Body of pancreas (tissue), 4 donors: ENCODE results near the gene CBX4. TPM values are rescaled to one million over a fixed set of nuclear protein-coding genes. Genes with fewer than 3 reads are reported as not detected.

Experiments
- ATAC-seq: fragments of 150-250 bp; one replicate; pipeline ENCODE4 v1.9.1; 2016
- DNase-seq, 4 donors: peaks; one replicate each; pipeline ENCODE4 v3.0.0-alpha.2; 2019
- H3K27ac ChIP-seq, 4 donors: fragments of 200-600 bp; sonication (generic); 1 replicate in 3 of 4; 2 replicates in 1 of 4; pipeline versions ENCODE4 v1.5.1 to v1.6.1; 2016 to 2019; ENCODE audit warnings: mild to moderate bottlenecking in 1 of 4, mixed read lengths in 1 of 4, moderate library complexity in 1 of 4
- H3K27me3 ChIP-seq, 2 donors: fragments of 200-600 bp; sonication (generic); one replicate each; pipeline ENCODE4 v1.6.0; 2016; ENCODE audit warnings: mild to moderate bottlenecking in 1 of 2
- H3K36me3 ChIP-seq, 2 donors: fragments of 200-600 bp; sonication (generic); replicated peaks in 1 of 2; 2 replicates each; pipeline ENCODE4 v1.5.1; 2016; ENCODE audit warnings: low read depth in 2 of 2; ENCODE audit not compliant: insufficient read depth in 1 of 2
- H3K4me1 ChIP-seq: fragments of 200-600 bp; sonication (generic); one replicate; pipeline ENCODE4 v1.6.0; 2016
- H3K4me3 ChIP-seq, 2 donors: fragments of 200-600 bp; sonication (generic); 1 replicate in 1 of 2; 2 replicates in 1 of 2; pipeline ENCODE4 v1.5.1; 2016 to 2019
- H3K9me3 ChIP-seq, 3 donors: fragments of 200-600 bp; sonication (generic); 1 replicate in 2 of 3; 2 replicates in 1 of 3; pipeline ENCODE4 v1.5.1; 2016
- CTCF ChIP-seq, 7 experiments: fragments of 450-650 bp in 4 of 7; fragments of 200-600 bp in 3 of 7; sonication (generic) in 3 of 7; IDR thresholded peaks; one replicate each; pipeline ENCODE4 v1.5.1; 2016 to 2019; ENCODE audit warnings: antibody characterized with exemption in 7 of 7
- POLR2A ChIP-seq, 3 donors: fragments of 450-650 bp; IDR thresholded peaks; one replicate each; pipeline ENCODE4 v1.6.1; 2016; ENCODE audit warnings: antibody characterized with exemption in 3 of 3, mild to moderate bottlenecking in 2 of 3
- WGBS, 2 donors: methylation state at CpG; one replicate each; pipeline ENCODE4 v1.1.5; 2017; 5-methylcytosine and 5-hydroxymethylcytosine counted together
- intact Hi-C: fragments of 100-400 bp; cut with DNase I; formaldehyde crosslinking; loops from one replicate; pipeline ENCODE4 v1.15.1; 2023
- total RNA-seq, 2 donors: library from RNA; depleted of rRNA; stranded (reverse); fragments of >200 nt; gene quantifications; one replicate each; pipeline ENCODE4 v1.1.0, GENCODE V29; 2016

The CBX4 gene
- total RNA-seq, 2 donors from 2014 or later, result 15.6 to 17.8 TPM

- Histone ChIP-seq H3K4me3 (no peak overlapping the region), H3K9me3 (no peaks in the 10 kb centered on the region), H3K27ac (peak overlapping the region in 3 of 4 donors; percentile 55 to 74 (median 61)), H3K36me3 (no peaks in the 10 kb centered on the region), H3K27me3 (peaks cover 0 to 34% of the 10 kb centered on the region in 2 donors), H3K4me1 (peaks cover 55% of the 10 kb centered on the region)
- intact Hi-C loops, result loop anchor here (5.0 to 10.0 kb wide), 2 partner anchors 50 to 72 kb away; partner anchors contain the start of gene CBX8
- 5 to 35% methylated on average over 6 to 38 of the region's 38 CpGs for WGBS, 2 donors
- DNase-seq, result peak in 3 of 4 donors; percentile 53 to 62 (median 56)
- peak; percentile 35 to 80 (median 61) for TF ChIP-seq CTCF (IDR thresholded peaks at IDR 0.05)
- no peak for TF ChIP-seq POLR2A (IDR thresholded peaks at IDR 0.05)
- ATAC-seq, result peak; percentile 59
Observed at GRCh38 chr17:79844869-79845600, 5.8 kb upstream of the CBX4 start.

- no peaks in the 10 kb centered on the region for H3K9me3 ChIP-seq
- 3% methylated on average over 18 to 88 of the region's 89 CpGs for WGBS, 2 donors
- H3K4me1 ChIP-seq, result peaks cover 60% of the 10 kb centered on the region
- H3K4me3 ChIP-seq, result peak overlapping the region; percentile 3 to 33
- peak overlapping the region in 3 of 4 donors; percentile 55 to 74 (median 61) for H3K27ac ChIP-seq
- DNase-seq, result peak; percentile 70 to 78 (median 76)
- H3K36me3 ChIP-seq, result no peaks in the 10 kb centered on the region
- peaks cover 0 to 34% of the 10 kb centered on the region in 2 donors for H3K27me3 ChIP-seq
- peak; percentile 55 for ATAC-seq
- intact Hi-C loops, result loop anchor here (10.0 kb wide), 1 partner anchor 49 kb away; the partner anchor contains the start of gene CBX8
- TF ChIP-seq CTCF (IDR thresholded peaks at IDR 0.05), result peak in 1 of 7 experiments; percentile 5
- TF ChIP-seq POLR2A (IDR thresholded peaks at IDR 0.05), result peak; percentile 42 to 52 (median 50)
Observed at GRCh38 chr17:79843816-79844800, 4.9 kb upstream of the CBX4 start.

- Histone ChIP-seq H3K36me3 (no peaks in the 10 kb centered on the region), H3K4me3 (peak overlapping the region; percentile 3 to 33), H3K4me1 (peaks cover 60% of the 10 kb centered on the region), H3K9me3 (no peaks in the 10 kb centered on the region), H3K27me3 (peaks cover 0 to 34% of the 10 kb centered on the region in 2 donors), H3K27ac (peak overlapping the region in 1 of 4 donors; percentile 55)
- ATAC-seq (no peak), DNase-seq (peak in 3 of 4 donors; percentile 20 to 40 (median 33))
- intact Hi-C loops, result loop anchor here (10.0 kb wide), 1 partner anchor 49 kb away; the partner anchor contains the start of gene CBX8
- TF ChIP-seq CTCF (IDR thresholded peaks at IDR 0.05) (no peak), POLR2A (IDR thresholded peaks at IDR 0.05) (no peak)
- 2 to 4% methylated on average over 9 to 39 of the region's 39 CpGs for WGBS, 2 donors
Observed at GRCh38 chr17:79843474-79843815, 4.2 kb upstream of the CBX4 start.

- Histone ChIP-seq H3K27me3 (peaks cover 0 to 34% of the 10 kb centered on the region in 2 donors), H3K27ac (no peak overlapping the region), H3K36me3 (no peaks in the 10 kb centered on the region), H3K4me1 (peaks cover 63% of the 10 kb centered on the region), H3K9me3 (no peaks in the 10 kb centered on the region), H3K4me3 (peak overlapping the region in 1 of 2 donors; percentile 33)
- WGBS, 2 donors, result 11 to 18% methylated on average over 31 to 66 of the region's 66 CpGs
- no peak for ATAC-seq
- TF ChIP-seq POLR2A (IDR thresholded peaks at IDR 0.05), result no peak
- TF ChIP-seq CTCF (IDR thresholded peaks at IDR 0.05), result no peak
- peak in 2 of 4 donors; percentile 17 to 20 for DNase-seq
- intact Hi-C loops, result loop anchor here (10.0 kb wide), 1 partner anchor 48 kb away; the partner anchor contains the start of gene CBX8
Observed at GRCh38 chr17:79842656-79843473, 3.6 kb upstream of the CBX4 start.
